K562 (cell line): ENCODE data around the gene PI4KA. TPM values are rescaled to one million over a fixed set of nuclear protein-coding genes. Genes with fewer than 3 reads are reported as not detected.
A peak's percentile ranks its signal among the peaks of the same experiment; 100 is the strongest.

ENCODE experiments used
- ATAC-seq: fragments of 200-7000 bp; cut with Tn5 transposase; 3 replicates; pipeline ENCODE4 v1.9.1; 2020; ENCODE audit warnings: moderate library complexity
- BruUV-seq: library from RNA; stranded (reverse); fragments of 400-500 nt; replicated peaks from 2 replicates; lab custom pipeline; 2021; lab: Mats Ljungman, UMichigan
- CTCF ChIA-PET: fragments of 300-600 bp; formaldehyde crosslinking; extraction: SDS; loops from one replicate; lab custom pipeline; 2021; ENCODE audit warnings: low intra/inter-chr PET ratio; lab: Yijun Ruan, JAX
- POLR2A ChIA-PET: fragments of 300-600, 350-650 bp; sonication (Branson Sonifier 250); formaldehyde crosslinking; extraction: SDS; loops from one replicate; lab custom pipeline; 2021; ENCODE audit warnings: antibody characterized with exemption, inconsistent platforms; lab: Yijun Ruan, JAX
- DNase-seq, 4 experiments: peaks; one replicate each; pipeline versions ENCODE4 v3.0.0 to v3.0.0-alpha.2; 2011 to 2018; ENCODE audit warnings: low spot score in 3 of 4, mixed read lengths in 3 of 4; ENCODE audit errors: extremely low read depth in 1 of 4
- FAIRE-seq: peaks from 2 replicates; lab custom pipeline; 2011; peaks lifted over from hg19 to GRCh38; lab: Jason Lieb, UNC
- H2AFZ ChIP-seq: 2 replicates; pipeline ENCODE4 v1.6.0; 2011; ENCODE audit warnings: low read depth, low read length, control low read depth, inconsistent platforms
- H3K27ac ChIP-seq: fragments of 200-600 bp; 3 replicates; pipeline ENCODE4 v1.8.0; 2011; ENCODE audit warnings: low read depth, mild to moderate bottlenecking, control low read depth, inconsistent platforms, low read length, moderate library complexity, mixed read lengths; ENCODE audit errors: extremely low read depth
- H3K27me3 ChIP-seq, 2 experiments: fragments of 300-600 bp in 1 of 2; 2 replicates in 1 of 2; 3 replicates in 1 of 2; pipeline versions ENCODE4 v1.6.0 to v1.8.0; 2011; ENCODE audit warnings: inconsistent platforms in 2 of 2, low read length in 2 of 2, mild to moderate bottlenecking in 1 of 2, mixed read lengths in 1 of 2, moderate library complexity in 1 of 2; ENCODE audit not compliant: control insufficient read depth in 2 of 2, insufficient read depth in 2 of 2
- H3K36me3 ChIP-seq: fragments of 300-600 bp; 3 replicates; pipeline ENCODE4 v1.8.0; 2011; ENCODE audit warnings: mild to moderate bottlenecking, low read length, inconsistent platforms; ENCODE audit not compliant: control insufficient read depth, insufficient read depth
- H3K4me1 ChIP-seq, 2 experiments: fragments of 200-600 bp in 1 of 2; replicated peaks in 1 of 2; 2 replicates in 1 of 2; 3 replicates in 1 of 2; pipeline versions ENCODE4 v1.5.1 to v1.8.0; 2011; ENCODE audit warnings: inconsistent platforms in 2 of 2, low read length in 2 of 2, mild to moderate bottlenecking in 1 of 2, mixed read lengths in 1 of 2, moderate library complexity in 1 of 2; ENCODE audit not compliant: control insufficient read depth in 2 of 2, insufficient read depth in 2 of 2
- H3K4me2 ChIP-seq: 2 replicates; pipeline ENCODE4 v1.6.1; 2011; ENCODE audit warnings: low read length, control low read depth, inconsistent platforms, mixed read lengths; ENCODE audit not compliant: insufficient read depth
- H3K4me3 ChIP-seq: fragments of 200-600 bp; sonication (generic), shearing (Covaris generic); 2 replicates; pipeline ENCODE4 v1.5.1; 2016; ENCODE audit warnings: control low read depth, inconsistent platforms
- H3K79me2 ChIP-seq: fragments of 200-600 bp; 3 replicates; pipeline ENCODE4 v1.8.0; 2011; ENCODE audit warnings: low read length, inconsistent platforms; ENCODE audit not compliant: control insufficient read depth, insufficient read depth
- H3K9ac ChIP-seq, 2 experiments: 2 replicates each; pipeline versions ENCODE4 v1.6.0 to v1.6.1; 2011; ENCODE audit warnings: low read depth in 2 of 2, low read length in 2 of 2, control low read depth in 1 of 2, inconsistent platforms in 1 of 2, mild to moderate bottlenecking in 1 of 2, mixed read lengths in 1 of 2; ENCODE audit not compliant: insufficient read depth in 1 of 2
- H3K9me1 ChIP-seq: one replicate; pipeline ENCODE4 v1.6.0; 2011; ENCODE audit warnings: inconsistent platforms, mild to moderate bottlenecking, low read length, moderate library complexity; ENCODE audit not compliant: control insufficient read depth, insufficient read depth
- H3K9me3 ChIP-seq: replicated peaks from 2 replicates; pipeline ENCODE4 v1.5.1; 2011; ENCODE audit warnings: low read depth, low read length, inconsistent platforms; ENCODE audit not compliant: control insufficient read depth, insufficient read depth
- H4K20me1 ChIP-seq: replicated peaks from 2 replicates; pipeline ENCODE4 v1.6.1; 2011; ENCODE audit warnings: low read length, inconsistent platforms, mixed read lengths; ENCODE audit not compliant: control insufficient read depth, insufficient read depth
- CEBPB ChIP-seq: fragments of 450-650 bp; IDR thresholded peaks from 2 replicates; pipeline ENCODE4 v1.6.1; 2016; ENCODE audit warnings: missing genetic modification characterization, missing compliant biosample characterization
- CEBPG ChIP-seq, 3 experiments: fragments of 200-800 bp in 1 of 3; sonication (Bioruptor generic) in 1 of 3; sonication (generic) in 1 of 3; formaldehyde crosslinking in 1 of 3; IDR thresholded peaks in 2 of 3; conservative IDR thresholded peaks in 1 of 3; 2 replicates each; pipeline versions ENCODE4 v1.6.1 to v1.8.0; 2016 to 2022; ENCODE audit warnings: missing compliant biosample characterization in 2 of 3, missing genetic modification characterization in 2 of 3, mild to moderate bottlenecking in 1 of 3, missing genetic modification reagents in 1 of 3
- E2F5 ChIP-seq: sonication (generic); formaldehyde crosslinking; IDR thresholded peaks from 2 replicates; pipeline ENCODE4 v1.8.0; 2022; ENCODE audit warnings: mild to moderate bottlenecking, missing genetic modification reagents
- MEF2D ChIP-seq: conservative IDR thresholded peaks from 2 replicates; pipeline ENCODE4 v1.6.1; 2016; ENCODE audit warnings: low read depth, missing genetic modification characterization, missing compliant biosample characterization
- NR1H2 ChIP-seq: sonication (generic); formaldehyde crosslinking; IDR thresholded peaks from 2 replicates; pipeline ENCODE4 v1.4.0; 2020; ENCODE audit warnings: mild to moderate bottlenecking, missing genetic modification reagents
- NR2C2 ChIP-seq, 2 experiments: fragments of 200-800 bp in 1 of 2; sonication (Bioruptor generic) in 1 of 2; sonication (generic) in 1 of 2; formaldehyde crosslinking in 1 of 2; IDR thresholded peaks; 2 replicates each; pipeline versions ENCODE4 v1.6.1 to v1.8.0; 2016 to 2022; ENCODE audit warnings: mild to moderate bottlenecking in 1 of 2, missing compliant biosample characterization in 1 of 2, missing genetic modification characterization in 1 of 2, missing genetic modification reagents in 1 of 2
- POLR2H ChIP-seq: IDR thresholded peaks from 2 replicates; pipeline ENCODE4 v1.6.1; 2016; ENCODE audit warnings: missing genetic modification characterization, low read depth, mild to moderate bottlenecking, control low read depth, missing compliant biosample characterization, moderate library complexity
- SMAD3 ChIP-seq: fragments of 450-650 bp; formaldehyde crosslinking; conservative IDR thresholded peaks from 2 replicates; pipeline ENCODE4 v1.4.0; 2020; ENCODE audit warnings: mild to moderate bottlenecking
- SP1 ChIP-seq: sonication (generic); formaldehyde crosslinking; IDR thresholded peaks from 2 replicates; pipeline ENCODE4 v1.8.1; 2022; ENCODE audit warnings: mild to moderate bottlenecking, missing genetic modification reagents
- TRIM28 ChIP-seq: fragments of 450-650 bp; IDR thresholded peaks from 2 replicates; pipeline ENCODE4 v1.6.1; 2017
- ZNF512 ChIP-seq: IDR thresholded peaks from 2 replicates; pipeline ENCODE4 v1.6.1; 2016; ENCODE audit warnings: missing genetic modification characterization, missing compliant biosample characterization
- WGBS: fragments of 100-300 bp; shearing (Covaris generic); methylation state at CpG from one replicate; pipeline ENCODE4 v1.1.6; 2016; ENCODE audit warnings: low coverage, mixed read lengths; ENCODE audit not compliant: insufficient coverage; ENCODE audit errors: missing lambda C conversion rate; 5-methylcytosine and 5-hydroxymethylcytosine counted together
- in situ Hi-C: fragments of 300-500 bp; cut with MboI; formaldehyde crosslinking; loops from 4 replicates; pipeline ENCODE4 v1.15.0; 2018; ENCODE audit warnings: inconsistent platforms, mixed read lengths
- intact Hi-C: fragments of 100-400 bp; cut with micrococcal nuclease; formaldehyde crosslinking; loops from 2 replicates; pipeline ENCODE4 v1.14.2; 2022
- polyA plus RNA-seq, 8 experiments: library from polyadenylated mRNA; depleted of rRNA in 4 of 8; stranded (reverse) in 5 of 8; unstranded in 3 of 8; fragments of >200 nt; fragmentation: Nextera tagmentation in 2 of 8; fragmentation: Illumina TruSeq in 1 of 8; extraction: Ambion mirVana in 2 of 8; extraction: Trizol in 1 of 8; gene quantifications; 2 replicates each; pipeline versions ENCODE4 v1.2.1 to v1.2.3, GENCODE V29; 2011 to 2014; ENCODE audit warnings: inconsistent platforms in 1 of 8, missing spikeins in 1 of 8
- total RNA-seq, 7 experiments: library from RNA; depleted of rRNA in 6 of 7; stranded (reverse); fragments of >200 nt in 6 of 7; fragmentation: Illumina TruSeq in 2 of 7; extraction: Trizol in 2 of 7; gene quantifications; 2 replicates each; pipeline versions ENCODE4 v1.2.1 to v1.2.3, GENCODE V29; 2011 to 2021; ENCODE audit warnings: low replicate concordance in 1 of 7

PI4KA gene
- total and polyA plus RNA-seq, 9 of the 15 experiments (the other 6 are each of a cell fraction or from before 2014, with no cell fraction given): 7.3 to 187 (median 84.7) TPM

GRCh38 chr22:20761536-20761935 is 97.1 kb downstream of the PI4KA start:
- H3K79me2 ChIP-seq: no peaks in the 10 kb centered on the region
- no peaks in the 10 kb centered on the region; the same call in 1 of the 2 replicates for H4K20me1 ChIP-seq
- FAIRE-seq: no peak
- H3K27me3 ChIP-seq: no peaks in the 10 kb centered on the region
- ChIA-PET CTCF (interaction anchor here (1.0 kb wide), 1 partner anchor 21 kb away, joined by 4 read pairs; no protein-coding TSS in a partner anchor), POLR2A (interaction anchor here (0.5 to 3.3 kb wide), 14 partner anchors 10 to 801 kb away, joined by 3 to 24 read pairs (median 4); partner anchors contain the start of gene SERPIND1)
- intact Hi-C loops: loop anchor here (5.0 kb wide), 1 partner anchor 39 kb away; no protein-coding TSS in a partner anchor
- no peak for ATAC-seq
- in situ Hi-C loops: no loop called here
- H3K9me1 ChIP-seq: peaks cover 8% of the 10 kb centered on the region
- H3K27ac ChIP-seq: no peak overlapping the region
- DNase-seq: no peak
- H3K9ac ChIP-seq: no peak overlapping the region
- peak; percentile 29; the same call in 1 of the 2 replicates for TF ChIP-seq SP1 (CRISPR knock-in tag)
- no peak for TF ChIP-seq MEF2D
- TF ChIP-seq SMAD3 (CRISPR knock-in tag): 0 out of 2 replicates have a peak, but pooled peaks have one; percentile 1
- 63% methylated on average over 2 of the region's 2 CpGs for WGBS
- no peak overlapping the region for H2AFZ ChIP-seq
- no peaks in the 10 kb centered on the region for H3K9me3 ChIP-seq
- peaks cover 61% of the 10 kb centered on the region for H3K36me3 ChIP-seq
- H3K4me1 ChIP-seq: no peaks in the 10 kb centered on the region
- BruUV-seq: no TSS peak
- H3K4me3 ChIP-seq: no peak overlapping the region
- no peak overlapping the region for H3K4me2 ChIP-seq

GRCh38 chr22:20760084-20760483 is 98.5 kb downstream of the PI4KA start:
- H3K9me1 ChIP-seq: peaks cover 8% of the 10 kb centered on the region
- BruUV-seq: TSS peak; percentile 18
- no peak for TF ChIP-seq NR2C2 (CRISPR knock-in tag; IDR thresholded peaks at IDR 0.05)
- no peak for TF ChIP-seq NR2C2 (tag; IDR thresholded peaks at IDR 0.05)
- no peak for TF ChIP-seq E2F5 (CRISPR knock-in tag)
- TF ChIP-seq POLR2H (tag): peak; percentile 31; the same call in 1 of the 2 replicates
- no peak for TF ChIP-seq TRIM28
- TF ChIP-seq ZNF512: 0 out of 2 replicates have a peak, but pooled peaks have one; percentile 23
- TF ChIP-seq CEBPG (CRISPR knock-in tag; IDR thresholded peaks at IDR 0.05): no peak
- peak; percentile 81 to 90 for TF ChIP-seq CEBPG (tag; conservative IDR thresholded peaks at IDR 0.05 in 1 of 2, IDR thresholded peaks at IDR 0.05 in 1 of 2)
- no peak for TF ChIP-seq NR1H2 (CRISPR knock-in tag)
- TF ChIP-seq CEBPB (tag): peak; percentile 84

More at GRCh38 chr22:20760084-20760483, 98.5 kb downstream of the PI4KA start:
- no peaks in the 10 kb centered on the region for H3K79me2 ChIP-seq
- WGBS: 96% methylated on average over 2 of the region's 2 CpGs
- no peaks in the 10 kb centered on the region for H3K9me3 ChIP-seq
- no peak overlapping the region for H3K27ac ChIP-seq
- H3K9ac ChIP-seq: no peak overlapping the region
- ChIA-PET POLR2A (interaction anchor here (0.6 to 3.3 kb wide), 8 partner anchors 8 to 637 kb away, joined by 3 to 24 read pairs (median 3); partner anchors contain the start of gene SERPIND1), CTCF (interaction anchor here (0.9 kb wide), 1 partner anchor 18 kb away, joined by 5 read pairs; no protein-coding TSS in a partner anchor)
- no peak overlapping the region for H3K4me3 ChIP-seq
- DNase-seq (no peak), FAIRE-seq (no peak), ATAC-seq (no peak)
- no peaks in the 10 kb centered on the region for H3K4me1 ChIP-seq
- no peak overlapping the region for H2AFZ ChIP-seq
- H3K36me3 ChIP-seq: peaks cover 50% of the 10 kb centered on the region
- no peaks in the 10 kb centered on the region for H3K27me3 ChIP-seq
- intact Hi-C loops: loop anchor here (5.0 kb wide), 1 partner anchor 38 kb away; no protein-coding TSS in a partner anchor
- H3K4me2 ChIP-seq: no peak overlapping the region
- no peaks in the 10 kb centered on the region; the same call in 1 of the 2 replicates for H4K20me1 ChIP-seq
- in situ Hi-C loops: no loop called here
